ENCODE results near the gene GSG1L.
"Not testable (repeated sequence)": the region's sequence is repeated elsewhere in the genome, so short reads cannot be mapped to it uniquely, and the experiment has no call there.

Gene GSG1L

DNA sequence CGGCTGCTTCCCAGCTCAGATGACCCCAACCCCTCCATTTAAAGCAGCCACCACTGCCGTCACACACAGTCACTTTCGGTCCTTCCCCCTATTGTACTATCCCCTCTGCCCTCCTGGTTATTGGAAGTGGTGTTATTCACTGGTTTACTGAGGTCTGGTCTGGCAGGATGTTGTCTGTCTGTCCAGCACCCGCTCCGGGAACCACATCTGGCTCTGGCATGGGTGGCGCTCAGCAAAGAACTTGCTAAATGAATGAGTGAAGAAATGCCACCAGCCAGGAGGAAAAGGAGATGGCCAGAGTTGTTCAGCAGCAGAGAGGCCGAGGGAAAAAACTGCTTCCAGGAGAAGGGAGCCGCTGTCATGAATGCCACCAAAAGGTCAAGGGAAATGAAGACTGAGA lies 161.6 kb downstream of the GSG1L start:
- DNase-seq (ENCODE audit: low spot score) = no peak

GRCh38 chr16:27899736-27900135 lies 163.8 kb downstream of the GSG1L start:
- DNase-seq (ENCODE audit: low spot score) = no peak

GRCh38 chr16:27894386-27894785 lies 169.1 kb downstream of the GSG1L start:
- DNase-seq (ENCODE audit: low spot score) = no peak

GRCh38 chr16:27892879-27893278 lies 170.6 kb downstream of the GSG1L start:
- peak; percentile 43 for DNase-seq (ENCODE audit: low spot score)

DNA sequence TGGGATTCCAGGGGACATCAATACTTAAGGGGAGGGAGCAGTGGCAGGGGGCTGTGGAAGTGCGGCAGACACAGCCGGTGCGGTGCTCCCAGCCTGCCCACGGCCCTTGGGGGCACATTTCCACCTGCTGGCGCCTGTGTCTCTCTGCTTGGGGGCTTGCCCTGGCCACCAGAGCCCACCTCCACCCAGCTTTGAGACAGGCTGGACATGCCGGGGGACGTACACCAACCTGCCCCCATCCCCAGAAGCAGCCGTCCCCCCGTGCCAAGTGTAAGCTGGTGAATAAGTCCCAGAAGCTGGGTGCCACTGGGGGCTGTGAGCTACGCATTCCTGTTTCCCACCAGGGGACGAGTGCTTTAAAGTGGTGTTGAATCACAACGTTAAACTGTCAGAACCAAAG lies 172.6 kb downstream of the GSG1L start:
- DNase-seq (ENCODE audit: low spot score) = no peak

- DNase-seq (ENCODE audit: low spot score) = no peak
Measured at GRCh38 chr16:27890006-27890405, 173.5 kb downstream of the GSG1L start.

- DNase-seq (ENCODE audit: low spot score) = no peak
Measured at GRCh38 chr16:27883576-27883975, 179.9 kb downstream of the GSG1L start.

- no peak for DNase-seq (ENCODE audit: low spot score)
Measured at GRCh38 chr16:27880287-27880686, 183.2 kb downstream of the GSG1L start.

- DNase-seq (ENCODE audit: low spot score) = no peak
Measured at GRCh38 chr16:27879601-27880247, 183.8 kb downstream of the GSG1L start.

DNA sequence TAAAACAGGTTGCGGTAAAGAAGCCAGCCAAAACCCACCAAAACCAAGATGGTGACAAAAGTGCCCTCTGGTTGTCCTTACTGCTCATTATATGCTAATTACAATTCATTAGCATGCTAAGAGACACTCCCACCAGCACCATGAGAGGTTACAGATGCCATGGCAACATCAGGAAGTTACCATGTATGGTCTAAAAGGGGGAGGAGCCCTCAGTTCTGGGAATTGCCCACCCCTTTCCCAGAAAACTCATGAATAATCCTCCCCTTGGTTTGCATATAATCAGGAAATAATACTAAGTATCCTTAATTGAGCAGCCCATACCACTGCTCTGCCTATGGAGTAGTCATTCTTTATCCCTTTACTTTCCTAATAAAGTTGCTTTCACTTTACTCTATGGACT lies 190.9 kb downstream of the GSG1L start:
- DNase-seq (ENCODE audit: low spot score) = not testable (repeated sequence)

DNA sequence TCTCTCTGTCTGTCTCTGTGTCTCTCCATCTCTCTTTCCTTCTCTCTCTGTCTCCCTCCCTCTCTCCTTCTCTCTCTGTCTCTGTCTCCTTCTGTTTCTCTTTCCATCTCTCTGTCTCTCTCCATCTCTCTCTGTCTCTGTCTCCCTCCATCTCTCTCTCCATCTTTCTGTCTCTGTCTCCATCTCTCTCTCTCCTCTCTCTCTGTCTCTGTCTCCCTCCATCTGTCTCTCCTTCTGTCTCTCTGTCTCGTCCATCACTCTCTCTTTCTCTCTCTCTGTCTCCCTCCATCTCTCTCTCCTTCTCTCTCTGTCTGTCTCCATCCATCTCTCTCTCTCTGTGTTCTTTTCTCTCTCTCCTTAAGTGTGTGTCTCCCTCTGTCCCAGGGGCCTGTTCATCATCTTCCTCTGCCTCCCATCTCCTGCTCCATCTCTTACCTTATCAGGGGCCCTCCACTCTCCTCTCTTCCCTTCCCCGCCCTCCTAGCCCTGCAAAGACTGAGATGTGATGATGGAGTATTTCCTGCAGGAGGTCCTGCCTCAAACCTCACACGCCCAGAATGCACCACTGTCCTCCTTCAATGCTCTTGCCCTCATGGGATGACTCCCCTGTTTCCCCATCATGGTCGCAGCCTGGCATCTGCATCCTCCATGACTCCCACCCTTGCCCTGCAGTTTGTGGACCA lies 193.3 kb downstream of the GSG1L start:
- DNase-seq (ENCODE audit: low spot score) = no peak

GRCh38 chr16:27869411-27869810 lies 194.1 kb downstream of the GSG1L start:
- DNase-seq (ENCODE audit: low spot score) = no peak

- DNase-seq (ENCODE audit: low spot score) = no peak
Measured at GRCh38 chr16:27868180-27868579, 195.3 kb downstream of the GSG1L start.

DNA sequence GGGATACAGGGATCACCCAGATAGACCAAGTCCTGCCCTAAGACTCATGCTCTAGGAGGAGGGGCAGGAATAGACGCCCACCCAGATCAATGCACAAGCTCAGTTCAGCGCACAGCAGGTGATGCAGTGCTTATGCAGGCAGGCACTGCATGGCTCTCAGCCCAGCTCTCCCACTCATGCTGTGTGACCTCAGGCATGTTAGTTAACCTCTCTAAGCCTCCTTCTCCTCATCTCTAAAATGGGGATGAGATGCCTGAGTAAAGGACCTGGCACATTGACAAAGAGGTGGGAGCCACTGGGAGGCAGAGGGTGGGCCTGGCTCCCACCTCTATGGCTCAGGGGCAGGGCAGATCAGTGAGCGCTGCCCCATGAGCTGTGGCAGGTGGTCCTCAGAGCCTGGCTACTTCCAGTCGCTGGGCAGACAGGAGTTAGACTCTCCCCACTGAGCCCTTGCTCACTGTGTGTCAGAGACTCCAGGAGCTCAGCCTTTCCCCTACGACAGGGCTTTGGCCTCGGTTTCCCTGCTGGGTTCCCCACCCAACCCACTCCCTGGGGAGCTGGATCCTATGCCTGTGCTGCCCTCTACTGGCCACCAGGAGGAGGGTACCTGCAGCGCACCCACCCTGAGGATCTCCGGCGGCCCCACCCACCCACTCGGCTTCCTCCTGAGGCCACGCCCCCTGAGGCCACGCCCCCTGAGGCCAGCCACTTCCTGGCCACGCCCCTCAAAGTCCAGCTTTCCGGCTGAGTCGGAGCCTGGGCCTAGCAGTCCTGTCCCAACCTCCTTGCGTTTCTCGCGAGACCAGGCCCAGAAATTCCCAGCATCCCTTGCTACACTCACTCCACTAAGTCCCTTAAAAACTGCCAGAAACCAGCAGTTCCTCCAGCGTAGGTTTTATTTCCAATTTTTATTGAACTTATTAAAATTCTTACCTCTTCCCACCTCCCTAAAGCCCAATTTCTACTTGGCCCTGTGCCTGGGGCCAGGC lies 196.1 kb downstream of the GSG1L start:
- DNase-seq (ENCODE audit: low spot score) = peak; percentile 99

- no peak for DNase-seq (ENCODE audit: low spot score)
Measured at GRCh38 chr16:27863377-27863776, 200.1 kb downstream of the GSG1L start.

DNA sequence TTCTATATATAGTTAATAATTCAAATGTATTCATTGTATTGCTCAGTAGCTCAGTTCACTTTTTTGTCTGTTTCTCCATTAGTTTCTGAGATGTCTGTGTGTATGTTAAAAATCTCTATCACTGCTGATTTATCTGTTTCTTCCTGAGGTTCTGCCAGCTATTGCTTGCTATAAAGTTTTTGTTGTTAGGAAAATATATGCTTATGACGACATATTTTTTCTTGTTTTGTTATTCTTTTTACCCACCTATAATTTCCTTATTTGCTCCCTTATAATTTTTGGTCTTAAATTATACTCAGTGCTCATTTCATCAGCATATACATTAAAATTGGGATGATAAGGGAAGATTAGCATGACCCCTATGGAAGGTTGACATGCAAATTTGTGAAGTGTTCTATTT lies 200.6 kb downstream of the GSG1L start:
- DNase-seq (ENCODE audit: low spot score) = no peak

DNA sequence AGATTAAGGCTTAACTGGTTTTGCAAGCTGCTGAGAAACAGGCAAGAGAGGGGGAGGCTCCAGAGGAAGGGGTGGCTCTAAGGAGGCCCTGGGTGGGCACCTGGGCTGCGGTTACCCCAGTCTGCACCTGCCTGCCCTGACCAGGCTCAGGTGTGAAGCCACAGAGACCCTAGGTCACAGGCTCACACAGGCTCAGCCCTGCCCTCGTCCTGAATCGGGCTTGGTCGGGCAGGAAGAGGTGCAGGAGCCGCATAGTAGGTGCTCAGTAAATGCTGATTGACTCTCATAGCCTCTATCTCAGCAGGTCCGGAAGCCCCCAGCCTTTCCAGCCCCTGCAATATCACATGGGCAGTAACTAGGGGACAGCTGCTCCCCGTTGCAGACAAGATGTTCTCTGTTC lies 203.4 kb downstream of the GSG1L start:
- no peak for DNase-seq (ENCODE audit: low spot score)

- peak; percentile 45 for DNase-seq (ENCODE audit: low spot score)
Measured at GRCh38 chr16:27859020-27859419, 204.5 kb downstream of the GSG1L start.

- DNase-seq (ENCODE audit: low spot score) = no peak
Measured at GRCh38 chr16:27853651-27854050, 209.9 kb downstream of the GSG1L start.

DNA sequence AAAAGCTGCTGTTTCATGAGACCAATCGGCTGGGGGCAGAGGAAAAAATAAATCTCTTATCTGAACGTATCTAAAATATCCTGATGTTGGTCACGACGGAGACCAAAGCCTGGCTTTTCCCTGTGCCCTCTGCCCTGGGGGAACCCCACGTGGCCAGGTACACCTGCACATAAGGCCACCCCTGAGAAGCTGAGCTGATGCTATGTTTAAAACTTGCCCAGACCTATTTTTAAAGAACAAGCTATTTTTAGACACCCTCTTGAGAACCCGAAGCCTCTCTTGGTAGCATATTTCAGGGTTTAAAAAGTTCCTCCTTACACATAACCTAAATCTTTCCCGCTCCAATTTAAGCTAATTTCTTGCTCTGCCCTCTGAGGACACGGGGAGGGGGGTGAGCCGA lies 210.4 kb downstream of the GSG1L start:
- DNase-seq (ENCODE audit: low spot score) = no peak

- no peak for DNase-seq (ENCODE audit: low spot score)
Measured at GRCh38 chr16:27852681-27853080, 210.8 kb downstream of the GSG1L start.

- no peak for DNase-seq (ENCODE audit: low spot score)
Measured at GRCh38 chr16:27852116-27852515, 211.4 kb downstream of the GSG1L start.

- DNase-seq (ENCODE audit: low spot score) = no peak
Measured at GRCh38 chr16:27851586-27851985, 211.9 kb downstream of the GSG1L start.
